UCSD-AML1 (cell line): ENCODE measurements around the gene CD58.

Experiments
- DNase-seq: peaks from one replicate; lab custom pipeline; 2025; ENCODE audit not compliant: unreplicated experiment; lab: John Stamatoyannopoulos, UW

Gene CD58

DNA sequence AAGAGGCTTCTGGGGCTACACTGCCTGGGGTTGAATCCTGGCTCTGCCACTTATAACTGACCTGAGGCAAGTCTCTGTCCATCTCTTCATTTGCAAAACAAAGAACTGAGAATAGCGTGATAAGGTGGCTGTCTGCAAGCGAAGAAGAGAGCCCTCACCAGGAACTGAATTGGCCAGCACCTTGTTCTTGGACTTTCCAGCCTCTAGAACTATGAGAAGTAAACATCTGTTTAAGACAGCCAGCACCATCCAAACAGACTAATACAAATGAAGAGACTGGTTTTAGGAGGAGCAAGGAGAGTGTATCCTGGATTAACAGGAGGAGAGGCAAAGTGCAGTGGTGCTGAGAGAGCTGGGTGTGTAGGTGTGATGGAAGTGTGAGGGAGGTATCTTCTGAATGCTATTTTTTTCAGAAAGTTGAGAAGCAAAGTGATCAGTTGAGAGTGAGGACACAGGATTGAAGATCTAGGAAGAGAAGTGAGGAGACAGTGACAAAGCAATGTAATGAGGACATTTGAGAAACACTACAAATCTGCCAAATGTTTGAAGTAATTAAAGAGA is 59.3 kb downstream of the CD58 start:
- DNase-seq = no peak

DNA sequence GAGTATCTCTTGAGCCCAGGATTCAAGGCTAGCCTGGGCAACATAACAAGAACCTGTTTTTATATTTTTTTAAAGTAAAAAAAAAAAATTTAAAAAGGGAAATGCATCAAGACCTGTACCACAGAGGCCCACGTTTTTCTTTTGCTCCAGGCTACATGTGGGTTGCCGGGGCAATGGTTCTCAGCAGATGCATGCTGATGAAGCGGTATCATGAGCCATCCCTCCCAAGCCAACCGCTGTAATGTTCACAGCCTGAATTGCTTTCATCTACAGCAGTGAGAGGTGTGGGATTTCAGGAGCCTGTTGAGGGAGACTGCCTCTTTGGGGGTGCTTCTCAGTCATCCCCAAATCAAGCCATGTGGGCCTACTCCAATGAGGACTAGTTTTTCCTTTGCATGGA is 60.5 kb downstream of the CD58 start:
- DNase-seq = no peak

DNA sequence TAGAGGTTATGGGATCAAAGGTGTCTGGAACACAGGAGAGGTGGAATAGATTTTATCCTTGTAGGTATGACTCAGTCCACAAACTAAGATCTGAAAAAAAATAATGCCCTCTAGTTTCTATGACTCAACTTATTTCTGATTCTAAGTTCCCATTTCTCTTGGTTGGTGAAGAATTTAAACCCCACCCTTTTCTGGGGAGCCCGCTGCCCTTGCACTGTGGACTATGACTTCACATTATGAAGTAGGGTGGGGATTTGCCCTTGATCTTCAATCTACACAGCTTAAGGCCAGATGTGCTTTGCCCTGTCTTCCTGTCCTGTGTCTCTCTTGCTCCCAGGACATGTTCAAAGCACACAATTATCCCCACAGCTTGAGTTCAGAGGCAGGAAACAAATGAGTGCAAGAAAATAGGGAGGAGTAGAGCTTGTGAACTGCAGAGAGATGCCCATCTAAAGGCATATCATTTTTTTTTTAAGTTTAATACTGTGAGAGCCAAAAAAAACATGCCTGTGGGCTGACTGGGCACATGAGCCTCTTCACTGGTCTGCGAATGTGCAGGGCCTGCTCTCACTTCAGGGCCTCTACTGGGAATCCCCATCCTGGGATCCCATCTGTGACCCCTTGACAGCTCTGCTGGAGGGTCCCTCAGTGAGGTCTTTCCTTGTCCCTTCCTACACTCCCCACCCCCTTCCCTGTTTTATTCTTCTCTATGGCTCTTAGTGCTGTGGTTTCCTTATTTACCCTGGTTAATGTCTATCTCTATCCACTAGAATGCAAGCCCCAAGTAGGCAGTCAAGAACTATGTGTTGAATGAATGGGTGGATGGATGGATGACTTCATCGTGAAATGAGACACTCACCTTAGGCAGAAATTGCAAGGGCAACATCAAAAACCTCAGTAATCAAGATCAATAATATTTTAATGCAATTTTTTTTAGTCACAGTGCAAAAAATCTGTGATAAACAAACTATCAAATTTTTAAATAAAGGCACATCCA is 61.5 kb downstream of the CD58 start:
- no peak for DNase-seq

DNA sequence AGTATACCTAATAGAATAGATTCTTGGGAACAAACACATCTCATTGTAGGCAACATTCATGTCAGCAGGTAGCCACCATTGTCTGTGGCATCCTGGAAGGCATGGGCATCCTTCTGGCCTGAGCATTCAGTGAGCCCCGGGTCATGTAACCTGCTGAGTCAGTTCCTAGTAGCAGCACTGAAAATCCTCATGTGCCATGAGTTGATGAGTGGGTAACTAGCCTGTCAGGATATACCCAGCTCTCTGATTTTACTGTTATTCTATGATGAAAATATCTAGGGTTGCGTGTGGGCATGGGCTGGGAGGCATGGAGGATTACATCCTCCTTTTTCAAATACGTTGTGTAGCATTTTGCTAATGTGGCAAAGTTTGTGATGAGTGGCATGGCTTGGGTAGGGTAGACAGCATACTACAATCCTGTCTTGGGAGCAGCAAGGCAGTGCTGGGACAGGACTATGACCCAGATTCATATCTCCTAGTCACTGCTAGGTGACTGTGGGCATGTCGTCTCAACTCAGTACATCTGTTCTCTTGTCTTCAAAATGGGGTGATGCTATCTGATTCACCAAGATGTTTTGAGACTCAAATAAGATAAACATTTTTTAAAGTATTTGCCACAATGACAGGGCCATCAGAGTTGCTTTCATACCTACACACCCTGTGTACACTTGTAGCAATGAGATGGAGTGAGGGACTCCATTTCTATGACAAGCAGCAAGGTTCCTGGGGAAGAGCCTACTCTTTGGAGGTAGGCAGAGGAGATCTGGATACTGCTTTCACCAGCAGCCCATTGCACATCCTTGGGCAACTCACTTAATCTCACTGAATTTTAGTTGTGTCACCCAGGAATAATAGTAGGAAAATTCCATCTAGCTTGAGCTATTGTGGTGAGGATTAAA is 62.5 kb downstream of the CD58 start:
- DNase-seq = no peak

DNA sequence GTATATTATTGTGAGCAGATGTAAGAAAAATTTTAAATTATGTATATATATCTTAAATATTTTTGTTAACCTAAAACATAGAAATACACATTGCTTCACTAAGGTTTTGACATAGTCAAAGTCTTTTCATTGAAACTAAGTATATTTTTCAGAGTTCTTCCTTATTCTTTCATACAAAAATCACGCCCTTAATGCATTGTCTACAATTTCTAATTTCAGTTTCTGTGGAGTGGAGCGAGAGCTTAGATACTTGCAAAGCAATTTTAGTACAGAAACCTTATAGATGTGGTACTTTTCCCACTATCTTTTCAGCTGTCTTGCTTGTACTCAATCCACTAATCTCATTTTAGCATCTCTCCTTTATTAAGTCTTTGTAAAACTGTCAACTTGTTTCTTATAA is 63.2 kb downstream of the CD58 start:
- no peak for DNase-seq

DNA sequence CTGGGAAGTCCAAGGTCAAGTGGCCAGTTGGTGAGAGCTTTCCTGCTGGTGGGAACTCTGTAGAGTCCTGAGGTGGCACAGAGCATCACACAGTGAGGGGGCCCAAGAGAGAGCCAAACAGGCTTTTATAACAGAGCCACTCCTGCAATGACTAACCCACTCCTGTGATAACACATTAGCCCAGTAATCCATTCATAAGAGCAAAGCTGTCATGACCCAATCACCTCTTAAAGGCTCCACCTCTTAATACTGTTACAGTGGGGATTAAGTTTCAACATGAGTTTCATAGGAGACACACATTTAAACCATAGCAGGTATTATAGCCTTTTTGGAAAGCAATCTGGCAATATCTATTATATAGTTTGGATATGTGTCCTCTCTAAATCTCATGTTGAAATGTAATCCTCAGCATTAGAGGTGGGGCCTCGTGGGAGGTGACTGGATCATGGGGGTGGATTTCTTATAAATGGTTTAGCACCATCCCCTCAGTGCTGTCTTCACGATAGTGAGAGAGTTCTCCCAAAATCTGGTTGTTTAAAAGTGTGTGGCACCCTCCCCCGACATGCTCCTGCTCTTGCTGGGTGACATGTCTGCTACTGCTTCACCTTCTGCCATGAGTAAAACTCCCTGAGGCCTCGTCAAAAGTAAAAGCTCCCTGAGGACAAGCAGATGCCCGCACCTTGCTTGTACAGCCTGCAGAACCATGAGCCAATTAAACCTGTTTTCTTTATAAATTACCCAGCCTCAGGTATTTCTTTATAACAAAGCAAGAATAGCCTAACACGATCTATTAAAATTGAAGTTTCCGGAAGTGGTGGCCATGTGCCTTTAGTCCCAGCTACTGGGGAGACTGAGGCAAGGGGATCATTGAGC is 64.5 kb downstream of the CD58 start:
- DNase-seq = no peak

DNA sequence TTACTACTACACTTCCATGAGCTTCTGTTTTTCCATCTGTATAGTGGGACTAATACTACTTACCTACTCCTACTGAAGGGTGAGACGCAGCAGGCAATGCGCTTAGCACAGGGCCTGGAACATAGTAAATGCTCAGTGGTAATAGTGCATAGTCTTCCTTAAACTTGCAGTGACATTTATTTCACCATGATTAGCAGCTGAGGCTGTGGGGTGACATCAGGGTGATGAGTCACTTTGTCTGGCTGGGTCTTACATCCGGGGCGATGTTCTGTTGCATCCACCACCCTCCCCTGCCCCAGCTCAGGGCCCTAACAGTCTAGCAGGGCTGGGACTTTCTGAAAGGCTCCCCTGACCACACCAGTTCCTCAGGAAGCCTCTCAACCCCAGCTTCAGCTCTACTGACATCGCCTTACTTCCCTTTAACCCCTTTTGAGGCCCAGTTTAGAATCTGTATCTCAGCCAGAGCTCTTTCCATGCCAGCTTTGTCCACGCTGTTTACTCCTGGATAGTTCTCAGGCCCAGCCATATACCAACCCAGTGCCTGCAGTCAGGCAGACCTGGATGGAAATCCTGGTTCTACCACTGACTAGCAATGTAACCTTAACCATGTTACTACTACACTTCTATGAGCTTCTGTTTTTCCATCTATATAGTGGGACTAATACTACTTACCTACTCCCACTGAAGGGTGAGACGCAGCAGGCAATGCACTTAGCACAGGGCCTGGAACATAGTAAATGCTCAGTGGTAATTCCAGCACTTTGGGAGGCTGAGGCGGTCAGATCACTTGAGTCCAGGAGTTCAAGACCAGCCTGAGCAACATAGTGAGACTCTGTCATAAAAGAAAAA is 66.3 kb downstream of the CD58 start:
- DNase-seq = peak; percentile 89

DNA sequence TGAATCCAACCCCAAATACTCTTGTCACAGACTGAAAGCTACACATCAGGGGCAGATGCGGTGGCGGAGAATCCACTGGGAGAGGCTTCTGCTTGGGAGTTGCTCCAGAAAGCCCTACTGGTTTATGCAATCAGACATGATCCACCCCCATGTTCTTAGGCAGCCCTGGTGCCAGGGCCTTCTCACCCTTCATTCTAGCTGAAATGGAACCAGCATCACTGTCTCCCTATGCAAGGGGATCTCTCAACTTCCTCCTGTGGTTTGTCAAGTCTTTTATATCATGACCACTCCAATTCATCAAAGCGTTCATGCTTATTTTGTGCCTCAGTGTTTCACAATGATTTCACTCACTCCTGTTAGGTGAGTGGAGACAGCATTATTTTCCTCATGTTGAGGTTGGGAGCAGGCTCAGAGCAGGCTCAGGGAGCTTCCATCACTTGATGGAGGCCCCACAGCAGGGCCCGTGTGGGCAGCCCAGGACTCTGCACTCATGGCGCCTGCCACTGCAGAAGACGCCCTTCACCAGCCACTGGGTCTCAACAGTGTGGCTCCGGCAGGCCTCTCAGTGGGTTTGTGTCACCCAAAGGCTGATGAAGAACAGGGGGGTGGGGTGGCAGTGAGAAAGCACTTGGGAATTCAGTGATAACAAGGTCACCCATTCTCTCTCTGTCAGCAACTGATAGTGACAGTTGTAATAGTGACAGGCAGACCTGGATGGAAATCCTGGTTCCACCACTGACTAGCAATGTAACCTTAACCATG is 67.1 kb downstream of the CD58 start:
- DNase-seq = no peak

DNA sequence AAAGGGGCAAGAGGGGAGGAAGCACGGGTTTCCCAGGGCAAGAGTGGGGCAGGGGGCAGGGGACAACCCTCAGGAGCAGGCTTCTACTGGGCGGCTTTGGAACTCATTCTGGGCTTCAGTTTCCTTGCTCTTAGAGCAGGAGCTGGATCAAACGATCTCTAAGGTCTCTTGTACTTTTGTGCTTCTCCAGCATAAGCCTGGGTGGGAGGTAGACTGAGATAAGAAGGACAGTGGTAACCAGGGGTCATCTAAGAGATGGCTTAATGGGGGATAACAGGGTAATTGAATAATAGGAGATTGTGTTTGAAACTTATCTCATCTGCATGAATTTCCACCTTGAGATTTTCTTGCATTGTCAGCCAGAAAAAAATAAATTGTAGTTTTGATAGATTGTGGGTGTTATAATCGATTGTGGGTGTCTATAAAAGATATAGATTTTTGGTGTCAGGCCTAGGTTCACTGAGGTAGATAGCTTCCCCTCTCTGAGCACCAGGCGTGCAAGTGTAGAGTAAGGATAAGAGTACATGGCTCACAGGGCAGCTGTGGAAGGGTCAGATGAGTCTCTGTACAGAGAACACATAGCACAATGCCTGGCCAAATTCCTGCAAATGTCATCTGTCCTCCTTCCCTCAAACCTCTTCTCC is 68.0 kb downstream of the CD58 start:
- DNase-seq = no peak

DNA sequence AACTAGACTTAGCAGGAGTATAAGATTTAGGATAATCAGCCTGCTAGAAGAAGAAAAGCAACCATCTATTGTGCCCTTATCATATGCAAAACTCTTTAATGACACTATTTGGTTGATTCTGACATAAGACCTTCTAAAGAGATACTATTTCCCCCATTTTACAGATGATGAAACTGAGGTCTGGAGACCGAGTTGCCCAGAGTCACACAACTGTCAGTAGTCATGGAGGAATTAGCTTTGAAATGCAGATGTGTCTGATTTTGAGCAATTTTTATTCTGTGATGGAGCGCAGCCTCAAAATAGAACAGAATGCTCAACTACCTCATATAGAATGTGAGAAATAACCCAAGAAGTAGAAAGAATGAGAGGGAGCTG is 69.0 kb downstream of the CD58 start:
- DNase-seq = no peak

DNA sequence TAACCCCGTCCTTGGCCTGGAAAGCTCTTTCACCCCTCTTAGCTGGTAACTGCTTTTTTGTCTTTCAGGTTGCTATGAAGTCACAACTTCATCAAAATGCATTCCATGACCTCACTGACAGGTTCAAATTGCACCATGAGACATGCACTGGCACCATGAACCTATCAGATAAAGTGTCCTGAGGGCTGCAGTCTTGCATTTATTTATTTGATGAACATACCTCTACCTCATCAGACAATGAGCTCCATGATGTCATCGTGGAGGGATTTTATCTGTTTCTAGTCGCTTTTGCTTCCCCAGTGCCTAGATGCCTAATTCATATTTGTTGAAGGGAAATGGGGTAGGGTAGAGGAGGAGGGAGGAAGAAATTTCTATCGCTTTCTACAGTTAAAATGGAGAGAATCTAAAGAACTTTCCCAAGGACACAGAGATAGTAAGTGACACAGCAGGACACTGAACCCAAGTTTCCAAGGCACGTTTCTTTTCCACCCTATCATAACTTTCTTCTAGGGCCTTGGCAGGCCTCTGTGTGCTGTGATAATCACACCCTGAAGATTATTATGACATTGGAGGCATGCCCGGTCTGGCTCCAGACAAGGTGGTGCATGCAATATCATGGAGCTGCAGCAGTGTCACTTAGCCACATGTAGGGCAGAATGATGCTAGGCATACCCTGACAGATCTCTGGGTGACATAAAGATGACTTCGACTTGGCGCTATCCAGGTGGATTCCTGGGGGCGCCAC is 69.5 kb downstream of the CD58 start:
- DNase-seq = no peak

DNA sequence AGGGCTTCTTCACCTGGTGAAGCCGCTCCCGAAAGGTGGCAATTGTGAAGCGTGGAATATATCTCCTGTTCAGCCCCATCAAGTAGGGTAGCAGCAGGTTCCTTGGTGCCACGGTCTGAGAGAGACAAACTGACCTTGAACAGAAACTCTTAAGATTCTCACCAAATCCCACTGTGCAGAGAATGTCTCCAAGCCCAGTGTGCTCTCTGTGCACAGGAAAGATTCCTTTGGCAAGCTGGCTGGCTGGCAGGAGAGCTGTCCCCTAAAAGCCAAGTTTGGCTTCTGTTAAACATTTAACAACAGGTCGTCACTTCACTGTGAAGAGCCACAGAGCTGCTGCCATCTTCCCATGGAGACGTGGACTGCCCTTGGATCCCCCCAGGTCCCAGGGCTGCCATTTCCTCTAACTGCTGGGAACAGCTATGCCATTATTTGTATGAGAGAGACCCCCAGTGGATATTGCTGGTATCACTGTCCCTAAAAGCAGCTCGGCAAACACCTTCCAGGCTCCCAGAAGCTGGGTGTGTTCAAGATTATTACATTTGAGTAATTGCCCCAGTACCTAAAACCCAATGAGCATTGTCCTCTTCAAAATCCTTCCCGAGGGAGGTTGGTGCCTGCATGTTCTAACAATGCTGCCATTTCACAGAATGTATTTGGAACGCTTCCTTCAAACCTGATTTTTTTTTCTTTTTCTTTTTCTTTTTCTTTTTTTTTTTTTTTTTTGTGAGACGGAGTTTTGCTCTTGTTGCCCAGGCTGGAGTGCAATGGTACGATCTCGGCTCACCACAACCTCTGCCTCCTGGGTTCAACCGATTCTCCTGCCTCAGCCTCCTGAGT is 71.8 kb downstream of the CD58 start:
- peak; percentile 61 for DNase-seq

DNA sequence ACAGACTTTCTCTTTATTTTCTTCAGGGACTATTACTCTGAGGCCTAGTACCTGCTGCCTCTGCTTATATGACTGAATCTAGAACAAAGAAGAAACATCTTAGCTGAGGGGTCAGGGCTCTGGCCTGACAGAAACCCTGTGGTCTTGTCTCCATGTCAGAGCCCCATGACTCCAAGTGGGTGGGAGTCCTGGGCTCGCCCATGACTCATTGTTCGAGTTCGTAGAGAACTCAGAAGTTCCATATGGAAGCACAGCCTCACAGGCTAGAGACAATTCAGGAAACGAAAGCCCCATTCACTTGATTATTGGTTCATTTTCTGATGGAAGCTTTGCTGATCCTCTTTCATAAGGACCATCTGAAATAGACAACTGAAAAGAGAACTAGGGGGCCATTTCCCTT is 73.2 kb downstream of the CD58 start:
- DNase-seq = no peak

DNA sequence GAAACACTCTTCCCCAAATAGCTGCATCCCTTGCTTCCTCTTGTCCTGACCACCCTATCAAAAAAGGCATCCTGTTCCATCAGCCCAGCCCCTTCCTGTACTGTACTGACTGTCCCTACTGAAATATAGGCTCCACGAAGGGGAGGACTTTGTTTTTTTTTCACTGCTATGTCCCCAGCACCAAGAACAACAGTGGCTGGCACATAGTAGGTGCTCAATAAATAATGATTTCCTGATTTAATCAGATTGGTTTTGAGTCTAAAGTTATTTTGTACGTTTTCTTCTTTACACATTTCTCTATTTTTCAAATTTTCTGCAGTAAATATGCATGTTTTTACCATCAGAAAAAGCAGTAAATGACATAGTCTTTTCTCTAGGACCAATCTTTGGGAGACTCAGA is 73.9 kb downstream of the CD58 start:
- DNase-seq = no peak

DNA sequence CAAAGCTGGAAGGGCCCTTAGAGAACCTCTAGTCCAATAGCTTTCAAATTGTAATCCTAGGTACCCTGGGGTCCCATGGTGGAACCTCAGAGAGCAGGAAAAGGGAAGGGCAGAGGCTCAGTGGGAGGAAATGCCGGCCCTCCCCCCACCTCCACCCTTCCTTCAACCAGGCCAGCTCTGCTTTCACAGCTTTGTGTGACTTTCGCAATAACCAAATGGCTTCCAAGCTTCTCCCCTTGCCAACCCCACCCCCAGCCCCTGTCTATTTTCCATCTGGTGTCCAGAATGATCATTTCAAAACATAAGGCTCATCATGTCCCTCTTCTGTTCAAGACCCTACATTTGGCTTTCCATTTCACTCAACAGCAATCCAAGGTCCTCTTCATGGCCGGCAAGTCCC is 74.4 kb downstream of the CD58 start:
- peak; percentile 44 for DNase-seq

DNA sequence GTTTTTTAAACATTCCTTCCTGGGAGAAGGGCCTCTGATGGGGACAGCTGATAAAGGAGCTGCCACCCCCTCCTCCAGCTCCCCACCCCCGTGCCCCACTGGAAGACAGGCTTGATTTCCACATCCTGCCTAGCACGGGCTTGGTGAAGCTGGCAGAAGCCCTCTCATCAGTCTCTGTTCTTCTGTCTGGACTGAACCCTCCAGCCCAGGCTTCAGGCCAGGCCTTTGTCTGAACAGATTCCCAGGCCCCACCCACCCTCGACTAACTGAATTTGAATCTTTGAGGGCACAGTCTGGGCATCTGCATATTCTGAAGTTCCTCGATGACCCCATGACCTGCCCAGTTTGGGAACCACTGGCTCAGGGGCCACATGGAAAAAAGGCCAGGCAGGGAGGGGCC is 75.3 kb downstream of the CD58 start:
- DNase-seq = no peak

DNA sequence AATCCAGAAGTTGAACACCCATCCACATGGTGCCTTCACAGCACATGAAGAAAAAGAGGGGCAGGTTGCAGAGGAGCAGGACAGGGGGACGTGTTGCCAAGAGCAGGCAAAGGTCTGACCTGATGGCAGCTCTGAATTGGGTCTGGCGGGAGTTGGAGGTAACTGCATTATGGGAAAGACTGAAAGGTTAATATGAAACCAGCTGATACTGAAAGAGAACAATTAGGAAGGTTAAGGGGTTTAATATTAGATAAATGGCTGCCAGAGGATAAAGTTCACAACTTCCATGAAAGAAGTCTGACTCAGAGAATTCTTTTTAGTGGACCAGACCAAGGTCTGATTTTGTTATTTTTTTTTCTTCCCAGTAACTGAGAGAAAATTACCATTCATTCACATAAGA is 76.1 kb downstream of the CD58 start:
- no peak for DNase-seq
